Neural progenitor cell (in vitro differentiated cells): Measurements from ENCODE around the gene GPR84. TPM values are rescaled to one million over a fixed set of nuclear protein-coding genes. Genes with fewer than 3 reads are reported as not detected.

Experiments
- DNase-seq: peaks from one replicate; pipeline ENCODE4 v3.0.0-alpha.2; 2016; ENCODE audit warnings: low spot score
- H2AFZ ChIP-seq: fragments of 200-600 bp; sonication (generic); replicated peaks from 2 replicates; pipeline ENCODE4 v1.6.1; 2016; ENCODE audit warnings: antibody characterized with exemption
- H3F3A ChIP-seq: fragments of 200-600 bp; sonication (generic); 2 replicates; pipeline ENCODE4 v1.6.1; 2016; ENCODE audit warnings: antibody characterized with exemption, low read depth
- H3K27ac ChIP-seq: fragments of 200-600 bp; sonication (generic); 2 replicates; pipeline ENCODE4 v1.5.1; 2016; ENCODE audit warnings: mild to moderate bottlenecking
- H3K27me3 ChIP-seq: fragments of 200-600 bp; sonication (generic); 2 replicates; pipeline ENCODE4 v1.6.1; 2016; ENCODE audit warnings: mild to moderate bottlenecking, moderate library complexity
- H3K36me3 ChIP-seq: fragments of 200-600 bp; sonication (generic); 2 replicates; pipeline ENCODE4 v1.5.1; 2016
- H3K4me1 ChIP-seq: fragments of 200-600 bp; sonication (generic); 2 replicates; pipeline ENCODE4 v1.6.1; 2016; ENCODE audit warnings: mixed run types
- H3K4me2 ChIP-seq: fragments of 200-600 bp; sonication (generic); 2 replicates; pipeline ENCODE4 v1.6.1; 2016
- H3K4me3 ChIP-seq: fragments of 200-600 bp; sonication (generic); 2 replicates; pipeline ENCODE4 v1.5.1; 2016
- H3K79me2 ChIP-seq: fragments of 200-600 bp; sonication (generic); 2 replicates; pipeline ENCODE4 v1.6.1; 2016; ENCODE audit warnings: low read depth
- H3K9ac ChIP-seq: fragments of 200-600 bp; sonication (generic); 2 replicates; pipeline ENCODE4 v1.6.1; 2016
- H3K9me3 ChIP-seq: fragments of 200-600 bp; sonication (generic); 2 replicates; pipeline ENCODE4 v1.5.1; 2016; ENCODE audit warnings: low read depth
- H4K20me1 ChIP-seq: fragments of 200-600 bp; sonication (generic); 2 replicates; pipeline ENCODE4 v1.6.1; 2016; ENCODE audit warnings: low read depth
- H3K27ac Mint-ChIP-seq: 3 replicates; pipeline ENCODE4 v1.8.0; 2021; ENCODE audit warnings: mixed read lengths
- H3K27me3 Mint-ChIP-seq: 2 replicates; pipeline ENCODE4 v1.8.0; 2022; ENCODE audit warnings: low read depth, mild to moderate bottlenecking, inconsistent platforms, moderate library complexity, mixed read lengths; ENCODE audit not compliant: insufficient read depth
- H3K36me3 Mint-ChIP-seq: 3 replicates; pipeline ENCODE4 v1.8.0; 2021; ENCODE audit warnings: mixed read lengths
- H3K4me1 Mint-ChIP-seq: 3 replicates; pipeline ENCODE4 v1.8.0; 2021; ENCODE audit warnings: mixed read lengths
- H3K4me3 Mint-ChIP-seq: 3 replicates; pipeline ENCODE4 v1.8.0; 2021; ENCODE audit warnings: mild to moderate bottlenecking, moderate library complexity, mixed read lengths
- H3K9me3 Mint-ChIP-seq: 3 replicates; pipeline ENCODE4 v1.8.0; 2020; ENCODE audit warnings: mixed read lengths
- CTCF ChIP-seq: fragments of 200-600 bp; sonication (generic); IDR thresholded peaks from 2 replicates; pipeline ENCODE4 v1.5.1; 2017; ENCODE audit warnings: antibody characterized with exemption, mild to moderate bottlenecking
- EZH2 ChIP-seq: fragments of 200-600 bp; sonication (generic); IDR thresholded peaks from 2 replicates; pipeline ENCODE4 v1.6.1; 2017; ENCODE audit warnings: antibody characterized with exemption, mild to moderate bottlenecking, moderate library complexity
- EZH2phosphoT487 ChIP-seq: fragments of 200-600 bp; sonication (generic); IDR thresholded peaks from 2 replicates; pipeline ENCODE4 v1.6.1; 2017; ENCODE audit warnings: antibody characterized with exemption
- total RNA-seq: library from RNA; depleted of rRNA; stranded (reverse); fragments of >200 nt; gene quantifications from 2 replicates; pipeline ENCODE4 v1.2.3, GENCODE V29; 2015; ENCODE audit warnings: low replicate concordance

Gene GPR84
- total RNA-seq, 1 donor from 2014 or later: not detected

- peaks cover 43% of the 10 kb centered on the region for H3K36me3 Mint-ChIP-seq
- Histone ChIP-seq H3K79me2 (no peaks in the 10 kb centered on the region), H3K4me3 (no peak overlapping the region), H3K27ac (no peak overlapping the region), H3K9me3 (no peaks in the 10 kb centered on the region), H4K20me1 (peaks cover 4% of the 10 kb centered on the region), H3K4me1 (no peaks in the 10 kb centered on the region), H3K27me3 (no peaks in the 10 kb centered on the region), H3F3A (peaks cover 12% of the 10 kb centered on the region), H3K9ac (no peak overlapping the region), H3K36me3 (no peaks in the 10 kb centered on the region), H3K4me2 (no peak overlapping the region), H2AFZ (no peak overlapping the region)
- H3K27me3 Mint-ChIP-seq: peaks cover 7% of the 10 kb centered on the region
- TF ChIP-seq CTCF (peak; percentile 100), EZH2phosphoT487 (no peak)
- no peak overlapping the region for H3K4me3 Mint-ChIP-seq
- H3K9me3 Mint-ChIP-seq: no peaks in the 10 kb centered on the region
- H3K27ac Mint-ChIP-seq: no peak overlapping the region
- peak; percentile 84 for DNase-seq
- H3K4me1 Mint-ChIP-seq: peaks cover 4% of the 10 kb centered on the region
Measured at GRCh38 chr12:54404061-54405004, 40.0 kb upstream of the GPR84 start.

- H3K27ac Mint-ChIP-seq: no peak overlapping the region
- no peak for TF ChIP-seq EZH2
- no peak for TF ChIP-seq EZH2phosphoT487
- no peak for TF ChIP-seq CTCF
- no peak overlapping the region for H3K4me3 Mint-ChIP-seq
- H3K27me3 Mint-ChIP-seq: peaks cover 3% of the 10 kb centered on the region
- Histone ChIP-seq H3K27me3 (no peaks in the 10 kb centered on the region), H3K9ac (no peak overlapping the region), H3K4me1 (no peaks in the 10 kb centered on the region), H3F3A (peaks cover 12% of the 10 kb centered on the region), H3K36me3 (no peaks in the 10 kb centered on the region), H3K4me3 (no peak overlapping the region), H3K4me2 (no peak overlapping the region), H3K9me3 (no peaks in the 10 kb centered on the region), H4K20me1 (peaks cover 4% of the 10 kb centered on the region), H3K27ac (no peak overlapping the region), H2AFZ (no peak overlapping the region), H3K79me2 (no peaks in the 10 kb centered on the region)
- H3K4me1 Mint-ChIP-seq: peaks cover 4% of the 10 kb centered on the region
- H3K36me3 Mint-ChIP-seq: peaks cover 39% of the 10 kb centered on the region
- no peaks in the 10 kb centered on the region for H3K9me3 Mint-ChIP-seq
- no peak for DNase-seq
Measured at GRCh38 chr12:54401119-54401518, 36.8 kb upstream of the GPR84 start.

- H3K79me2 ChIP-seq: no peaks in the 10 kb centered on the region
- Mint-ChIP-seq H3K27me3 (peaks cover 5% of the 10 kb centered on the region), H3K9me3 (no peaks in the 10 kb centered on the region), H3K27ac (no peak overlapping the region), H3K4me1 (peaks cover 3% of the 10 kb centered on the region), H3K36me3 (peaks cover 32% of the 10 kb centered on the region), H3K4me3 (no peak overlapping the region)
- no peak overlapping the region for H3K4me2 ChIP-seq
- peak; percentile 99 for TF ChIP-seq CTCF
- TF ChIP-seq EZH2: no peak
- H3K4me3 ChIP-seq: no peak overlapping the region
- H3K4me1 ChIP-seq: no peaks in the 10 kb centered on the region
- H3K9me3 ChIP-seq: no peaks in the 10 kb centered on the region
- no peak overlapping the region for H3K9ac ChIP-seq
- no peaks in the 10 kb centered on the region for H4K20me1 ChIP-seq
- H2AFZ ChIP-seq: no peak overlapping the region
- peak; percentile 81 for DNase-seq
- H3K36me3 ChIP-seq: no peaks in the 10 kb centered on the region
- H3K27ac ChIP-seq: peak overlapping the region; percentile 33
- H3K27me3 ChIP-seq: no peaks in the 10 kb centered on the region
- peaks cover 18% of the 10 kb centered on the region for H3F3A ChIP-seq
Measured at GRCh38 chr12:54398995-54399793, 34.9 kb upstream of the GPR84 start.
